Effector CD4-positive, alpha-beta T cell (primary cell): Measurements from ENCODE around the gene CLCN5.

Experiments
- DNase-seq: peaks from one replicate; pipeline ENCODE4 v3.0.0-alpha.2; 2020

CLCN5 gene

GRCh38 chrX:49934148-49934547 lies 11.8 kb downstream of the CLCN5 start:
- DNase-seq = no peak

GRCh38 chrX:49934729-49935128 lies 12.3 kb downstream of the CLCN5 start:
- no peak for DNase-seq

DNA sequence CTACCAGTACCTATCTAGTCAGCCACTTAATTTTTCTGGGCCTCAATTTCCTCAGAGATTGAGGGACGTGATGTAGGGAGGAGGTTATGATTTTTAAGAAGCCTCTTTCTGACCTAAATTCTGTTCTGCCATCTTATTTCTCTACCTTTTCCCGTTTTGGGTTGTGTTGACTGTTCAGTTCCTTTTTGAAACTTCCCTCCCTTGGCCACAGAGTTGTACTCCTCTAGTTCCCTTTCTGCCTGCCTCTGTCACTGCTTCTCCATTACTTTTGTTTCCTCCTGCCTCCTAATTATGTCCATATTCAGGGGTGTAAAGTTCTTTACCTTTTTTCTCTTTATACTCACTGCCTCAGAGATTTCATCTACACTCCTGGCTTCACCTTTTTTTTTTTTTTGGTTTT lies 25.4 kb downstream of the CLCN5 start:
- DNase-seq = no peak

- DNase-seq = no peak
Observed at GRCh38 chrX:49949961-49950360, 27.6 kb downstream of the CLCN5 start.

- DNase-seq = no peak
Observed at GRCh38 chrX:49951524-49952193, 29.3 kb downstream of the CLCN5 start.

DNA sequence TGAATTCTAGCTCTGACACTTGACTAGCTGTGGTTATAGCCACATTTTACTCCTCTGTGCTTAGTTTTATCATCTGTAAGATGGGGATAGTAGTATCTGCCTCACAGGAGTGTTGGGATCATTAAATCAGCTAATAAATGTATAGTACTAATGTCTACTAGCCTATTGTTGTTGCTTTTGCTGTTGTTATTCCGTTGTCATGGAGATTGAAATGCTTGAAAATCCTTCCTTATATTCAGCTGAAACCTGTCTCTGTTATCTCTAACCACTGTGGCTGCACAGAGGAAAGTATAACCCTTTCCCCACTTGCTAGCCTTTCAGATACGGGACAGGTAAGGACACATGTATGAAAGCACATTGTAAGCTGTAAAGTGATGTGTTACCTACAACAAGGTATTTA lies 33.9 kb downstream of the CLCN5 start:
- DNase-seq = no peak

DNA sequence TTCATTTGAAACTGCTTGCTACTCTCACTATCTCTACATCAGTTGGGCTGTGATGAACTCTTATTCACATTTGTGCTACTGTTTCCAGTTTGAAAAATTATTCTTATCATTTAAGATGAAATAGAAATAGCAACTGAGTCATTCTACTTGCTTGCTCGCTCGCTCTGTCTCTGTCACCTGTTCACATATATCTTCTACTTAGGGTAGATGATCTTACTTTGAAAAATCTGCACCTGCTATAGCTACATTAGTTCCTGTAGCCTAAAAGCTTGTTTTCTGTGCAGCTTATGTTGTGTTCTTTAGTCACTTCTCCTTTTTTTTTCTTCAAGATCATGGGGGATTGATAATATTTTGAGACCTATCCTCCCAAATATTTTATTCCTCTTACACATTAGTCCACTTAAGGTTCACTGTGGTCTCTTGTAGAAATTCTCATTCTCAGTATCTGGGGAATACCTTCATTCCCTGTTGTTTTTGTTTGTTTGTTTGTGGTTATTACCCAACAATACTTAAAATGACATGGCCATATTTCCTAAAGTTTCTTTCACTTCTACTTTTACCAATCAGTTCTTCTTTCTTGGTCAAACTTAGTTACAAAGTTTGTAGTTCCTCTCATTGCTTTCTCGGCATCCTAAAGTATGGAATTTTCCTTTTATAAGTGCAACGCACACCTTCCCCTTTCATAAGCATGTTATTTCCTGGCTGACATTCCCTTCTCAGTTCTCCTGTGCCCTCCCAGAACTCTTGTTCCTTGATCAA lies 36.5 kb downstream of the CLCN5 start:
- no peak for DNase-seq

DNA sequence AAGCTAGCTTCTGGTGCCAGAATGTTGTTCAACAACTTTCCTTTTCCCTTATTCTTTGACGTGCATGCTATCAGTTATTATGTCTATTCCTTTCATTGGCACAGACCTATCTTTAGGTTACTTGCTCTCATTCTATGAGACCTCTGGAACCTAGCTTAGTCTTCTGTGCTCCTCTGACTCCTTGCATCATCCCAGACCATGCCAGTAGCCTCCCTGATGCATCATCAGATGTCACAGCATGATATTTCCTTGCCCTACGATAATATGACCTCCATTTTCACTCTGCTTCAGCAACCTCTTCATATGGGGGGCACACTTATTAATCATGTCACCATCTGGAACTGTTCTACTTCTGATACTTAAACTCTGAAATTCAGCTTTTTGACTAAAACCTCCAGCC lies 37.2 kb downstream of the CLCN5 start:
- DNase-seq = no peak

DNA sequence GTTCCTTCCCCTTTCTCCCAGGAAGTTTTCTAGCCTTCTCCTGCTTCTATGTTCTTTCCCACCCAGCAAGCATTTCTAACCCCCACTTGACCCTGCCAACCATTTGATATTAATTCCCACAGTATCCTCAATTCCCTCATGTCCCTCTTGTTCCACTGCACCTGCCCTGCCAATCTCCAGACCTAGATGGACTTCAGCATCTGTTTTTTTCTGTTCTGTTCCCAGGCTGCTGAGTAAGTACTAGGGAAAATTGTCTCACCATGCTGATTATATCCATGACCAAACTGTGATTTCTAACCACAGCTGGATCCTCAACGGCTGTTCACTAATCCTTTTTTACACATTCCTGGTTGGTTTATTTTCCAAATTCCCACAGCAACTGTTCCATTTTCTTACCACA lies 37.7 kb downstream of the CLCN5 start:
- no peak for DNase-seq

- DNase-seq = no peak
Observed at GRCh38 chrX:49970674-49971073, 48.3 kb downstream of the CLCN5 start.

DNA sequence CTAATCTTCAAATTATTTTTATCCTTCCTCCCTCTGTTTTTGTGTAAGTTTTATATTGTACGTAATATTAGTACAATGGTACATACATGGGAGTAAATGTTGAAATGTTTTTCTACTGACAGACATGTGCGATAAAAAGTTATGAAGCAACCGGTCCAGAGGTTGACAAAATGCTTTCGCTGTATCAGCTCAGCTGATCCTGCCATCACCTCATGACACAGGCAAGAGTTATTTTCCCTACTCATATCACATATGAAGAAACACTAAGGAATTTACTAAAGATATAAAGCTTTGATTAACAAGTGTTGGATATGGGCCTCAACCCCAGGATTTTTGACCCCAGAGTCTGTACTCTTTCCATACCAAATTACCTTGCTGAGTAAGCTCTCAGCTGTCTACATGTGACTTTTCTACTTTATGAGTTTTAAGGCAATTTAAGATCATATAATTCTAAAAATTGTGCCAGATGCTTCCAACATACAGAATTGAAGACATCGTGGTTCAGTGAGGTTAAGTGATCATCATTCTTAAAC lies 50.0 kb downstream of the CLCN5 start:
- no peak for DNase-seq

- no peak for DNase-seq
Observed at GRCh38 chrX:49976682-49977197, 54.3 kb downstream of the CLCN5 start.

DNA sequence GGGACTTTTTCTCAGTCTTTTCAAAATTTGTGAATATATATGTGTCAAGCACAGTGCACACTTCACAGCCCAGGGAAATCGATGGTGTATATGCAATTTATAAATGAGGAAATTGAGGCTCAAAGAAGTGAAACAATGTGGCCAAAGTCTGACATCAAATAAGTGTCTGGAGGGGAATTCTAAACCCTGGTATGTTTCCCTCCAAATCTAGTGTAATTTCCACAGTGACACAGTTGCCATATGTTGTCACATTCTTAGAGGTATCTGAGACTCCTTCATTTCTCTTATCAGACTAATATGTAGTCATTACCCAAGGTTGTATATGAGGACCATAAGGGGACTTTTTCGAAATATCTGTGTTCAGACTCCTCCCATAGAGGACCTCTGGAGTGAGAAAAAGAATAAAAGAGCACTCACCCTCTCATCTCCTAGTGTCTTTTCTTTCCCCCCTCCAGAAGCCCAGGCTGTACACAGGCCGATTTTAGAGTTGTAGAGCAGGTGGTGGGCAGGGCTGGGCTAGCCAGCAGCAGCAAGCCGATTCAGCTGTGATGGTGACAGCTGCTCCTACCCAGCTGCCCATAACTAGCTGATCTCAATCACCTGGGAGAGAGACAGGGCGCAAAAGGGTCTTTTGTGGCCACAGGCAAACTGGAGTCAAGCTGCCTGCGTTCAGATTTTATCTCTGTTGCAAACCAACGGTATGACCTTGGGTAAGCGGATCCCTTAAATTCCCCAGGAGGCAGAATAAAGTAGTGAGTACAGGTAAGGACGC lies 55.1 kb downstream of the CLCN5 start:
- DNase-seq = no peak

- DNase-seq = no peak
Observed at GRCh38 chrX:49978176-49978575, 55.8 kb downstream of the CLCN5 start.

DNA sequence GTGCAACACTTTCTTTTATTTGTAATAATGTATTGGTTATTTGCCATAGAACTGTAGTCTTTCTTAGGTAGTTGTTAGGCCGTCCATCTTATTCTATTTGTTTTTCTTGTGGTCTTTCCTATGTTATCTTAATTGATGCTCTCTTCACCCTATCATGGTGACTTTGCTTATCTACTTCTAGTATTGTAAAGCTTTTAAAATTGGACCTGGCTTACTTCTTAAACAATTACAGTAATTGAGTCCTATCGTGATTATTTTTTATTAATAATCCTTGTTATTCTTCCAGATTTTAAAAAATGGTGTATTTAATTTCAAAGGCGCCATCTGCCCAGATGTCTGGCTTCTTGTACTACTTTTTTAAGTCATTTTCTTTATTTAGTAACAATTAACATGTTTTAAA lies 63.7 kb downstream of the CLCN5 start:
- DNase-seq = no peak

GRCh38 chrX:49987651-49988050 lies 65.3 kb downstream of the CLCN5 start:
- no peak for DNase-seq

DNA sequence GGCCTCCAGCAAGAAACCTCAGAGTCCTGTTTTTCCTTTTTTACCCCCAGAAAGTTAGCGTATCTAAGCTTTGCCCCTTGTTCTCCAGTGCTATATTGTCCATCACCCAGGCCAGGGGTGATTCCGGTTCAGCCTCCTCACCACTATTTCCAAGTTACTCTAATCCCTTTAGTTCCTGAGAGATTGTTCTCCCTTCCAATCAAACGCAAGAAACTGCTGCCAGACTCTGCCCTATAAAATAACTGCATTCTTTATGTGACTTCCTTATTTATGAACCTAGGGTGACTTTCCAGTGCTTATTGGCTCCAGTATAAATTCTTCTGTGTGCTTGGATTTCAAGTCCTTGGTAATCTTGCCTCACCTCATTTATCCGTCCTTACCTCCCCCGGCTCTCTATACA lies 65.7 kb downstream of the CLCN5 start:
- no peak for DNase-seq

DNA sequence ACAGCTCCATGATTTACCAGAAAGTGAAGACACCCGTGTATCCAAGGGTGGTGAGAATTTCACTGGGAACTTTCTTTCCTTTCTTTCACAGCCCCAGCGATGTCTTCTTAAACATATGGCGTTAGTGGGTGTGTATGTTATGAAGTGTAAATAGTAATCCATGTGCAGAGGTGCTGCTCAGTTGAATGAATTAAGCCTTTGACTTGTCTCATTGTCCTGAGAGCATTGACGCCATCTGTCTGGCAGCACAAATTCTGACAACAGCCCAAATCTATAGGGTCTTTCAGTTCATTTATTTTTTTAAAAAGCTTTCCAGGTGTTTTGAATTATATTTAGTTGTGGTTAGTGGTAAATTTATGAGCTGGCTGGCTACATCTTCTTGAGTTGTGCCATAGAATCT lies 69.4 kb downstream of the CLCN5 start:
- DNase-seq = no peak

DNA sequence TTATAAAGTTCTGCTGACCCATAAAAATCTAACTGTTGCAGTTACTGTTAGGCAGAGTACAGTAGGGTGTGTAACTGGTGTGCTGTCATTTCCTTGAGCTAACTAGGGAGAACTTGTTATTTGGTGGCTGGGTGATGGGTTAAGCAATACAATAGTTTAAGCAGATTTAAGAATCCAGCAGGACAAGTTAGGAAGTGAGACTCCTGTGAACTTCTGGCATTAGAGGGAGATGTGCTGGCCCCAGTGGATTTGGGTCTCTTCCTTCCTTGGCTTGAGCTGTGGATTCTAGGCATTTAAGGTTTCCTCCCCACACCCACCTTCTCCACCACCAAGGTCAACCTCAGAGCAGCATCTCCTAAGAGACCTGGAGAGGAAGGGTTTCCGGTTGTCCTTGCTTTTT lies 70.5 kb downstream of the CLCN5 start:
- DNase-seq = no peak

DNA sequence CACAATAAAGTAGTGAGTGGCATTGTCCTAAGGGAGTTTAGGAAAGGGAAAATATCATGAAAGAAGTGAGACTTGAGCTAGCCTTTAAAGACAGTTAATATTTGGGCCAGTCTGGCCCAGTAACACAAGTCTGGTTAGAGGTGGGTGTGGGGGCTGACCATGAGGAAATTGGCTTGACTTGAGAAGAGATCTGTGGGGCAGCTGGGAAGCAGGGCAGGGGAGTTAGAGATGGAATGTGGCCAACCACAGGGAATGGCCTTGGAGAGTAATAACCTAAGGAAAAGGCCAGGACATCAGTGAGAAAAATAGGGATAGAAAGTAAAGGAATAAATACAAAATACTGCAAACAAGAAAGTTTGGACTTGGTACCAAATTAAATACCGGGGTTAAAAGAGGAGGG lies 71.3 kb downstream of the CLCN5 start:
- no peak for DNase-seq

GRCh38 chrX:49995107-49995731 lies 72.8 kb downstream of the CLCN5 start:
- DNase-seq = no peak

DNA sequence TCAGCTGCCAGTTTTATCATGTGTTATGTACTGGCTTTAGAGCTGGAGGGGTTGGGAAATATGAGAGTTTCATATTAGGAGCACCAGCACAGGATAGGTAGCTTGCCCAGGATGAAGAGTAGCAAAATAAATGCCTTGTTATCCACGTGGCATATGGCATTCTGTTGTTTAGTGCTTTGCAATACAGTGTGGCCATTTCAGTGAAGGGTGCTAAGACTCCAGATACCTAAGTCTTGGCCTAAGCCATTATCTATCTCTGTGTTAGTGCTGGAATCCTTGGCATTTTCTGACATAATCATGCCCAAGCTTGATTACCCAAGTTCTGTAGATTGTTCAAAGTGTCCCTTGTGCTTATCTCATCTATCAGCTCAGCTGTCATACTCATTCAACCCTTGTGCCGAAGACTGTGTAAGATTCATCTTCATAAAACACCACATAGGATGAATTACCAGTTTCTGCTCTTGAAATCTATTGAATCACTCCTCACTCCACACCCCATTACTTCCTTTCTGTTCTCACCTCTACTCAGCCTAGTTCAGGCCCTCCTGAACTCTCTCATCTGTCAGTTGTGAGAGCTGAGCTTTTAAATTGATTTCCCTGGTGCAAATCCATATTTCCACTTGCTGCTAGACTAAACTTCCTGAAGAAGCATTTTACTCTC lies 73.5 kb downstream of the CLCN5 start:
- DNase-seq = no peak
